H9 (cell line): ENCODE results near the gene CXorf58. TPM values are rescaled to one million over a fixed set of nuclear protein-coding genes. Genes with fewer than 3 reads are reported as not detected.

ENCODE experiments used
- DNase-seq: peaks from one replicate; pipeline ENCODE4 v3.0.0-alpha.2; 2017
- H2AFZ ChIP-seq: one replicate; pipeline ENCODE4 v1.6.1; 2013; ENCODE audit warnings: mild to moderate bottlenecking, low read length, control low read depth, moderate library complexity
- H2AK5ac ChIP-seq: 2 replicates; pipeline ENCODE4 v1.6.1; 2013; ENCODE audit warnings: low read length, control low read depth, mixed read lengths; ENCODE audit not compliant: insufficient read length
- H2BK120ac ChIP-seq: one replicate; pipeline ENCODE4 v1.6.1; 2013; ENCODE audit warnings: low read depth, mild to moderate bottlenecking, low read length, control low read depth, inconsistent platforms; ENCODE audit not compliant: poor library complexity, severe bottlenecking
- H2BK12ac ChIP-seq: 2 replicates; pipeline ENCODE4 v1.6.1; 2013; ENCODE audit warnings: low read length, control low read depth, mixed read lengths, low read depth; ENCODE audit not compliant: insufficient read length
- H2BK15ac ChIP-seq: 2 replicates; pipeline ENCODE4 v1.6.1; 2013; ENCODE audit warnings: low read depth, low read length, control low read depth
- H2BK20ac ChIP-seq: one replicate; pipeline ENCODE4 v1.6.1; 2013; ENCODE audit warnings: low read depth, mild to moderate bottlenecking, low read length, control low read depth, inconsistent platforms; ENCODE audit not compliant: poor library complexity, severe bottlenecking
- H2BK5ac ChIP-seq: 2 replicates; pipeline ENCODE4 v1.6.1; 2013; ENCODE audit warnings: low read length, control low read depth, mixed read lengths; ENCODE audit not compliant: insufficient read length
- H3K14ac ChIP-seq: 2 replicates; pipeline ENCODE4 v1.6.1; 2013; ENCODE audit warnings: low read length, control low read depth; ENCODE audit not compliant: insufficient read depth
- H3K18ac ChIP-seq: 2 replicates; pipeline ENCODE4 v1.6.1; 2013; ENCODE audit warnings: low read depth, mild to moderate bottlenecking, mixed read lengths, low read length, control low read depth; ENCODE audit not compliant: insufficient read length
- H3K23ac ChIP-seq: 2 replicates; pipeline ENCODE4 v1.6.1; 2013; ENCODE audit warnings: low read length, control low read depth, mixed read lengths, low read depth; ENCODE audit not compliant: insufficient read length
- H3K23me2 ChIP-seq: 2 replicates; pipeline ENCODE4 v1.6.1; 2013; ENCODE audit warnings: low read depth, mild to moderate bottlenecking, mixed read lengths, low read length, control low read depth; ENCODE audit not compliant: insufficient read length, poor library complexity, severe bottlenecking
- H3K27ac ChIP-seq: 2 replicates; pipeline ENCODE4 v1.5.1; 2013; ENCODE audit warnings: low read length, control low read depth, mixed read lengths, low read depth; ENCODE audit not compliant: insufficient read length
- H3K27me3 ChIP-seq: 2 replicates; pipeline ENCODE4 v1.6.1; 2013; ENCODE audit warnings: low read length, control low read depth, inconsistent platforms; ENCODE audit not compliant: insufficient read depth
- H3K4ac ChIP-seq: 2 replicates; pipeline ENCODE4 v1.6.1; 2013; ENCODE audit warnings: low read depth, mild to moderate bottlenecking, control low read depth, inconsistent platforms, low read length, moderate library complexity
- H3K4me1 ChIP-seq: 2 replicates; pipeline ENCODE4 v1.6.1; 2013; ENCODE audit warnings: low read length, control low read depth, inconsistent platforms; ENCODE audit not compliant: insufficient read depth
- H3K4me2 ChIP-seq: 2 replicates; pipeline ENCODE4 v1.6.1; 2013; ENCODE audit warnings: low read length, control low read depth, mixed read lengths; ENCODE audit not compliant: insufficient read length, insufficient read depth
- H3K56ac ChIP-seq: 2 replicates; pipeline ENCODE4 v1.6.1; 2013; ENCODE audit warnings: low read depth, mild to moderate bottlenecking, mixed read lengths, low read length, control low read depth; ENCODE audit not compliant: insufficient read length
- H3K79me1 ChIP-seq: 2 replicates; pipeline ENCODE4 v1.6.1; 2013; ENCODE audit warnings: low read depth, mild to moderate bottlenecking, moderate library complexity, low read length, control low read depth, inconsistent platforms; ENCODE audit not compliant: insufficient read depth, poor library complexity, severe bottlenecking
- H3K79me2 ChIP-seq: 2 replicates; pipeline ENCODE4 v1.6.1; 2013; ENCODE audit warnings: low read length, control low read depth, inconsistent platforms; ENCODE audit not compliant: insufficient read depth
- H3K9ac ChIP-seq: 2 replicates; pipeline ENCODE4 v1.6.1; 2013; ENCODE audit warnings: low read length, control low read depth, mixed read lengths; ENCODE audit not compliant: insufficient read length; ENCODE audit errors: extremely low read depth
- H3K9me3 ChIP-seq: one replicate; pipeline ENCODE4 v1.6.1; 2013; ENCODE audit warnings: low read depth, low read length, inconsistent platforms; ENCODE audit not compliant: control insufficient read depth
- H3T11ph ChIP-seq: one replicate; pipeline ENCODE4 v1.6.1; 2013; ENCODE audit warnings: mild to moderate bottlenecking, low read length, control low read depth, inconsistent platforms
- H4K20me1 ChIP-seq: one replicate; pipeline ENCODE4 v1.6.1; 2013; ENCODE audit not compliant: control insufficient read depth, insufficient read length, insufficient read depth
- H4K5ac ChIP-seq: 2 replicates; pipeline ENCODE4 v1.6.1; 2013; ENCODE audit warnings: low read depth, mild to moderate bottlenecking, mixed read lengths, low read length, control low read depth; ENCODE audit not compliant: insufficient read length
- H4K8ac ChIP-seq: replicated peaks from 2 replicates; pipeline ENCODE4 v1.6.1; 2013; ENCODE audit warnings: low read length, control low read depth, mixed read lengths, low read depth; ENCODE audit not compliant: insufficient read length
- H4K91ac ChIP-seq: 2 replicates; pipeline ENCODE4 v1.6.1; 2013; ENCODE audit warnings: low read depth, mild to moderate bottlenecking, moderate library complexity, mixed read lengths, low read length, control low read depth; ENCODE audit not compliant: insufficient read length
- H3K27ac Mint-ChIP-seq, 3 experiments: 2 replicates in 2 of 3; 3 replicates in 1 of 3; pipeline ENCODE4 v1.8.0; 2020 to 2021; ENCODE audit warnings: mixed read lengths in 3 of 3, mild to moderate bottlenecking in 1 of 3, moderate library complexity in 1 of 3
- H3K27me3 Mint-ChIP-seq: 2 replicates; pipeline ENCODE4 v1.8.0; 2021; ENCODE audit warnings: low read depth, mild to moderate bottlenecking, moderate library complexity, mixed read lengths
- H3K36me3 Mint-ChIP-seq, 3 experiments: 2 replicates in 2 of 3; 3 replicates in 1 of 3; pipeline ENCODE4 v1.8.0; 2020 to 2021; ENCODE audit warnings: low read depth in 3 of 3, mixed read lengths in 3 of 3; ENCODE audit not compliant: insufficient read depth in 1 of 3
- H3K4me1 Mint-ChIP-seq, 2 experiments: 2 replicates each; pipeline ENCODE4 v1.8.0; 2020; ENCODE audit warnings: mixed read lengths in 2 of 2
- H3K4me3 Mint-ChIP-seq, 2 experiments: 2 replicates in 1 of 2; 3 replicates in 1 of 2; pipeline ENCODE4 v1.8.0; 2020 to 2021; ENCODE audit warnings: mild to moderate bottlenecking in 2 of 2, mixed read lengths in 2 of 2, moderate library complexity in 1 of 2
- H3K9me3 Mint-ChIP-seq, 2 experiments: 2 replicates in 1 of 2; 3 replicates in 1 of 2; pipeline ENCODE4 v1.8.0; 2020; ENCODE audit warnings: mild to moderate bottlenecking in 2 of 2, mixed read lengths in 2 of 2, moderate library complexity in 1 of 2
- WGBS: extraction: QIAGEN DNeasy Blood & Tissue Kit; methylation state at CpG from one replicate; pipeline ENCODE4 v1.1.7; 2013; ENCODE audit warnings: missing lambda C conversion rate, low lambda C conversion rate, mixed read lengths; ENCODE audit not compliant: insufficient read length; ENCODE audit errors: extremely low coverage; 5-methylcytosine and 5-hydroxymethylcytosine counted together
- total RNA-seq: library from RNA; stranded (reverse); gene quantifications from 2 replicates; pipeline ENCODE4 v1.2.1, GENCODE V29; 2021
- TF ChIP-seq, protein P1 (sequence below): fragments of 200-600 bp; sonication (generic); conservative IDR thresholded peaks from 3 replicates; pipeline ENCODE4 v1.8.0; 2021; ENCODE audit warnings: antibody characterized with exemption, mild to moderate bottlenecking

The CXorf58 gene
- total RNA-seq, 1 experiment from 2014 or later = not detected

DNA sequence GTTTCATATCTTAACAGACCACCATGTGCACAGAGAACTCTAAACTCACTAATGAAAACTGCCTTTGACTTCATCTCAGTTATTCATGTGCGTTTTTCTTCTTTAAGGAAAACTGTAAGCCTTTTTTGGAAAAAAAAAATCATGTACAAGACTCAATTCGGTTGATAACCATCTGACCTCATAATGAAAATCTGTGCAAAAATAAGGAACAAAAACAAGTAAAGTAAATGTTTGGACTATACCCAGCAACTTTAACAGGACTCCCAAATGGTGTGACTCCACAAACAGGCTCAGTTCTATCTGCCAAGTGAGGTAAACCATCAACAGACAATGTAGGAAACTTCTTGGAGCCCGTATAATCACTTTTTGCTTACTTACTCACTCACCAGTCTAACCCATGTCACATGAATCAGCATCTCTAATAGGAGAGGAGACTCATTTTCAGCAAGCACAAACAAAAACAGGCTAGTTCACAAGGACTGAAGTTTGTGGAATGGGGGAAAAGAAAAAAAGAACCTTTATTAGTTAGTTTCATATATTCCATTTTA, 9.3 kb upstream of the CXorf58 start:
- H3K18ac ChIP-seq = no peak overlapping the region
- H3K4me1 ChIP-seq = no peaks in the 10 kb centered on the region
- Mint-ChIP-seq H3K36me3 (peaks cover 0 to 7% (median 3%) of the 10 kb centered on the region in 3 experiments; a peak in 4 of 7 replicates), H3K9me3 (no peaks in the 10 kb centered on the region), H3K27me3 (no peaks in the 10 kb centered on the region), H3K4me3 (no peak overlapping the region), H3K4me1 (peaks cover 19 to 22% of the 10 kb centered on the region in 2 experiments), H3K27ac (peak overlapping the region in 2 of 3 experiments; percentile 25 to 26; a peak in 1 of 7 replicates)
- no peak overlapping the region for H3K4ac ChIP-seq
- no peak overlapping the region for H3K56ac ChIP-seq
- no peak overlapping the region for H3K4me2 ChIP-seq
- H3K27ac ChIP-seq = no peak overlapping the region
- H2BK12ac ChIP-seq = no peak overlapping the region
- H3K9ac ChIP-seq = no peak overlapping the region
- H2BK20ac ChIP-seq = no peak overlapping the region
- H4K20me1 ChIP-seq = no peaks in the 10 kb centered on the region
- no peak overlapping the region for H3K14ac ChIP-seq
- H2BK15ac ChIP-seq = no peak overlapping the region
- no peak overlapping the region for H4K5ac ChIP-seq
- H3T11ph ChIP-seq = no peak overlapping the region
- no peak overlapping the region for H3K23ac ChIP-seq
- H3K9me3 ChIP-seq = no peaks in the 10 kb centered on the region
- no peak for DNase-seq
- H3K23me2 ChIP-seq = no peaks in the 10 kb centered on the region
- peaks cover 2% of the 10 kb centered on the region for H3K79me1 ChIP-seq
- TF ChIP-seq, protein P1, sequence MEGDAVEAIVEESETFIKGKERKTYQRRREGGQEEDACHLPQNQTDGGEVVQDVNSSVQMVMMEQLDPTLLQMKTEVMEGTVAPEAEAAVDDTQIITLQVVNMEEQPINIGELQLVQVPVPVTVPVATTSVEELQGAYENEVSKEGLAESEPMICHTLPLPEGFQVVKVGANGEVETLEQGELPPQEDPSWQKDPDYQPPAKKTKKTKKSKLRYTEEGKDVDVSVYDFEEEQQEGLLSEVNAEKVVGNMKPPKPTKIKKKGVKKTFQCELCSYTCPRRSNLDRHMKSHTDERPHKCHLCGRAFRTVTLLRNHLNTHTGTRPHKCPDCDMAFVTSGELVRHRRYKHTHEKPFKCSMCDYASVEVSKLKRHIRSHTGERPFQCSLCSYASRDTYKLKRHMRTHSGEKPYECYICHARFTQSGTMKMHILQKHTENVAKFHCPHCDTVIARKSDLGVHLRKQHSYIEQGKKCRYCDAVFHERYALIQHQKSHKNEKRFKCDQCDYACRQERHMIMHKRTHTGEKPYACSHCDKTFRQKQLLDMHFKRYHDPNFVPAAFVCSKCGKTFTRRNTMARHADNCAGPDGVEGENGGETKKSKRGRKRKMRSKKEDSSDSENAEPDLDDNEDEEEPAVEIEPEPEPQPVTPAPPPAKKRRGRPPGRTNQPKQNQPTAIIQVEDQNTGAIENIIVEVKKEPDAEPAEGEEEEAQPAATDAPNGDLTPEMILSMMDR = no peak
- H4K8ac ChIP-seq = no peak overlapping the region
- H2BK120ac ChIP-seq = no peak overlapping the region
- H2AFZ ChIP-seq = no peak overlapping the region
- H3K27me3 ChIP-seq = no peaks in the 10 kb centered on the region
- H2AK5ac ChIP-seq = no peak overlapping the region
- H2BK5ac ChIP-seq = no peak overlapping the region
- H3K79me2 ChIP-seq = peaks cover 2% of the 10 kb centered on the region; the same call in 1 of the 2 replicates
- no CpG with 5 or more reads among the region's 3 CpGs for WGBS
- no peak overlapping the region for H4K91ac ChIP-seq
